ENCODE measurements around the gene SLC2A10. TPM values are rescaled to one million over a fixed set of nuclear protein-coding genes. Genes with fewer than 3 reads are reported as not detected.

SLC2A10 gene
- total RNA-seq, 1 experiment from 2014 or later, result 9.6 TPM

DNA sequence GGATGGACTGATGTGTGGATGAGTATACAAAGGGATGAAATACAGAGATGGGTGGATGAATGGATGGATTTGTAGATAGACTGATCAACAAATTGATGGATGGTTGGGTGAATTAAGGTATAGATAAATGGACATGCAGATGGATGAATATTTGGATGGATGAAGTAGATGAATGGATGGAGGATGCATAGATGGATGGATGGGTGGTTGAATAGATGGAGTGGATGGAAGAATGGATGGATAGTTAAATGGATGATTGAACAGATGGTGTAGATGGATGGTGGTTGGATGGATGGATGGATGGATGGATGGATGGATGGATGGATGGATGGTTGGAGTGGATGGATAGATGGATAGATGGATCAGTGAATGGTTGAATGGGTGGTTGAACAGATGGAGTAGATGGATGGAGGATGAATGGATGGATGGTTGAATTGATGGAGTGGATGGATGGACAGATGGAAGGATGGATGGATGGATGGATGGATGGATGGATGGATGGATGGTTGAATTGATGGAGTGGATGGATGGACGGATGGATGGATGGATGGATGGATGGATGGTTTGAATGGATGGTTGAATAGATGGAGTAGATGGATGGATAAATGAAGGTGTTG, 15.0 kb downstream of the SLC2A10 start:
- no peak for ATAC-seq
- H3K4me1 ChIP-seq (ENCODE audit: insufficient read depth, low read length), result no peaks in the 10 kb centered on the region
- intact Hi-C loops (cut with micrococcal nuclease), result no loop called here
- ChIA-PET POLR2A (ENCODE audit: unreplicated experiment) (no interaction called here), CTCF (no interaction called here)
- H3K4me2 ChIP-seq (ENCODE audit: low read length), result no peak overlapping the region
- no peaks in the 10 kb centered on the region for H3K9me3 ChIP-seq (ENCODE audit: low read length)
- H4K20me1 ChIP-seq (ENCODE audit: low read length), result no peaks in the 10 kb centered on the region
- H3K9me2 ChIP-seq (replicated peaks; ENCODE audit: low read length), result no peaks in the 10 kb centered on the region
- no peak for DNase-seq
- no peaks in the 10 kb centered on the region for H3K79me2 ChIP-seq (ENCODE audit: low read length)
- H3K9ac ChIP-seq (ENCODE audit: low read length), result no peak overlapping the region
- H3K36me3 ChIP-seq (ENCODE audit: low read depth, low read length), result no peaks in the 10 kb centered on the region
- no peak overlapping the region for H3K27ac ChIP-seq (ENCODE audit: low read length)
- H3K27me3 ChIP-seq (ENCODE audit: low read length), result no peaks in the 10 kb centered on the region
- H3F3A ChIP-seq (ENCODE audit: low read length, unreplicated experiment), result no peaks in the 10 kb centered on the region
- BruUV-seq (replicated peaks), result no TSS peak
- TF ChIP-seq, protein P1, sequence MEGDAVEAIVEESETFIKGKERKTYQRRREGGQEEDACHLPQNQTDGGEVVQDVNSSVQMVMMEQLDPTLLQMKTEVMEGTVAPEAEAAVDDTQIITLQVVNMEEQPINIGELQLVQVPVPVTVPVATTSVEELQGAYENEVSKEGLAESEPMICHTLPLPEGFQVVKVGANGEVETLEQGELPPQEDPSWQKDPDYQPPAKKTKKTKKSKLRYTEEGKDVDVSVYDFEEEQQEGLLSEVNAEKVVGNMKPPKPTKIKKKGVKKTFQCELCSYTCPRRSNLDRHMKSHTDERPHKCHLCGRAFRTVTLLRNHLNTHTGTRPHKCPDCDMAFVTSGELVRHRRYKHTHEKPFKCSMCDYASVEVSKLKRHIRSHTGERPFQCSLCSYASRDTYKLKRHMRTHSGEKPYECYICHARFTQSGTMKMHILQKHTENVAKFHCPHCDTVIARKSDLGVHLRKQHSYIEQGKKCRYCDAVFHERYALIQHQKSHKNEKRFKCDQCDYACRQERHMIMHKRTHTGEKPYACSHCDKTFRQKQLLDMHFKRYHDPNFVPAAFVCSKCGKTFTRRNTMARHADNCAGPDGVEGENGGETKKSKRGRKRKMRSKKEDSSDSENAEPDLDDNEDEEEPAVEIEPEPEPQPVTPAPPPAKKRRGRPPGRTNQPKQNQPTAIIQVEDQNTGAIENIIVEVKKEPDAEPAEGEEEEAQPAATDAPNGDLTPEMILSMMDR (conservative IDR thresholded peaks at IDR 0.05; ENCODE audit: low read depth, low read length), result no peak
- TF ChIP-seq EZH2phosphoT487 (IDR thresholded peaks at IDR 0.05; ENCODE audit: borderline replicate concordance, low read length) (no peak), EZH2 (IDR thresholded peaks at IDR 0.05; ENCODE audit: low read length, unreplicated experiment) (no peak)
- no peak overlapping the region for H2AFZ ChIP-seq (ENCODE audit: low read length)
- no peak overlapping the region for H3K4me3 ChIP-seq (ENCODE audit: low read length)

DNA sequence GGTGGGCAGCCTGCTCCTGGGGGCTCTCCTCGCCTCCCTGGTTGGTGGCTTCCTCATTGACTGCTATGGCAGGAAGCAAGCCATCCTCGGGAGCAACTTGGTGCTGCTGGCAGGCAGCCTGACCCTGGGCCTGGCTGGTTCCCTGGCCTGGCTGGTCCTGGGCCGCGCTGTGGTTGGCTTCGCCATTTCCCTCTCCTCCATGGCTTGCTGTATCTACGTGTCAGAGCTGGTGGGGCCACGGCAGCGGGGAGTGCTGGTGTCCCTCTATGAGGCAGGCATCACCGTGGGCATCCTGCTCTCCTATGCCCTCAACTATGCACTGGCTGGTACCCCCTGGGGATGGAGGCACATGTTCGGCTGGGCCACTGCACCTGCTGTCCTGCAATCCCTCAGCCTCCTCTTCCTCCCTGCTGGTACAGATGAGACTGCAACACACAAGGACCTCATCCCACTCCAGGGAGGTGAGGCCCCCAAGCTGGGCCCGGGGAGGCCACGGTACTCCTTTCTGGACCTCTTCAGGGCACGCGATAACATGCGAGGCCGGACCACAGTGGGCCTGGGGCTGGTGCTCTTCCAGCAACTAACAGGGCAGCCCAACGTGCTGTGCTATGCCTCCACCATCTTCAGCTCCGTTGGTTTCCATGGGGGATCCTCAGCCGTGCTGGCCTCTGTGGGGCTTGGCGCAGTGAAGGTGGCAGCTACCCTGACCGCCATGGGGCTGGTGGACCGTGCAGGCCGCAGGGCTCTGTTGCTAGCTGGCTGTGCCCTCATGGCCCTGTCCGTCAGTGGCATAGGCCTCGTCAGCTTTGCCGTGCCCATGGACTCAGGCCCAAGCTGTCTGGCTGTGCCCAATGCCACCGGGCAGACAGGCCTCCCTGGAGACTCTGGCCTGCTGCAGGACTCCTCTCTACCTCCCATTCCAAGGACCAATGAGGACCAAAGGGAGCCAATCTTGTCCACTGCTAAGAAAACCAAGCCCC, 16.0 kb downstream of the SLC2A10 start:
- no peaks in the 10 kb centered on the region for H4K20me1 ChIP-seq (ENCODE audit: low read length)
- H3K9me3 ChIP-seq (ENCODE audit: low read length), result no peaks in the 10 kb centered on the region
- H3K4me1 ChIP-seq (ENCODE audit: insufficient read depth, low read length), result no peaks in the 10 kb centered on the region
- ATAC-seq (no peak), DNase-seq (no peak)
- BruUV-seq (replicated peaks), result no TSS peak
- H3K36me3 ChIP-seq (ENCODE audit: low read depth, low read length), result no peaks in the 10 kb centered on the region
- H3K9me2 ChIP-seq (replicated peaks; ENCODE audit: low read length), result no peaks in the 10 kb centered on the region
- ChIA-PET CTCF (no interaction called here), POLR2A (ENCODE audit: unreplicated experiment) (no interaction called here)
- no peaks in the 10 kb centered on the region for H3K27me3 ChIP-seq (ENCODE audit: low read length)
- H3F3A ChIP-seq (ENCODE audit: low read length, unreplicated experiment), result no peaks in the 10 kb centered on the region
- no peak overlapping the region for H3K4me3 ChIP-seq (ENCODE audit: low read length)
- H3K79me2 ChIP-seq (ENCODE audit: low read length), result no peaks in the 10 kb centered on the region
- no peak overlapping the region for H3K27ac ChIP-seq (ENCODE audit: low read length)
- TF ChIP-seq EZH2phosphoT487 (IDR thresholded peaks at IDR 0.05; ENCODE audit: borderline replicate concordance, low read length), result no peak
- TF ChIP-seq, protein P1 (conservative IDR thresholded peaks at IDR 0.05; ENCODE audit: low read depth, low read length), result no peak
- no peak for TF ChIP-seq EZH2 (IDR thresholded peaks at IDR 0.05; ENCODE audit: low read length, unreplicated experiment)
- intact Hi-C loops (cut with micrococcal nuclease), result no loop called here
- no peak overlapping the region for H3K4me2 ChIP-seq (ENCODE audit: low read length)
- no peak overlapping the region for H3K9ac ChIP-seq (ENCODE audit: low read length)
- no peak overlapping the region for H2AFZ ChIP-seq (ENCODE audit: low read length)

DNA sequence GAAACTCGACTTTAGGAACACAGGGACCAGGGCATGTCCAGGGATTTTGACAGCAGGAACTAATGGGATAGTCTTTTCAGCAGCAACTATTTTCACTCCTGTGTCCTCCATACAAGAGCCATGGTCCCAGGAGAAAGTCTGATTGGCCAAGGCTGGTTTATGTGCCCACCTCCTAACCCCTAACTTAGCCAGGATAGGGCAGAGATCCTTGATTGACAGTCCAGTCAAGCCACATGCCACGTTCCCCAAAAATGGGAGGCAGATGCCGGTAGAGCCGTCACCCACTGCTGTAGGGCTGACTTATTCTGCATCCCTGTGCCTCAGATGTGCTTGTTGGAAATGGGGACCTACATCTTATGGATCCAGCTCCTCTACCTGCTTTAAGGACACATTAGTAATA, 22.3 kb downstream of the SLC2A10 start:
- H3K4me1 ChIP-seq (ENCODE audit: insufficient read depth, low read length), result no peaks in the 10 kb centered on the region
- no peaks in the 10 kb centered on the region for H3F3A ChIP-seq (ENCODE audit: low read length, unreplicated experiment)
- ATAC-seq, result no peak
- H3K4me2 ChIP-seq (ENCODE audit: low read length), result no peak overlapping the region
- POLR2A ChIA-PET (ENCODE audit: unreplicated experiment), result no interaction called here
- H3K4me3 ChIP-seq (ENCODE audit: low read length), result no peak overlapping the region
- H3K79me2 ChIP-seq (ENCODE audit: low read length), result no peaks in the 10 kb centered on the region
- no peak for DNase-seq
- CTCF ChIA-PET, result no interaction called here
- no peak overlapping the region for H2AFZ ChIP-seq (ENCODE audit: low read length)
- H3K9me2 ChIP-seq (replicated peaks; ENCODE audit: low read length), result no peaks in the 10 kb centered on the region
- no peaks in the 10 kb centered on the region for H4K20me1 ChIP-seq (ENCODE audit: low read length)
- no peak overlapping the region for H3K9ac ChIP-seq (ENCODE audit: low read length)
- TF ChIP-seq EZH2 (IDR thresholded peaks at IDR 0.05; ENCODE audit: low read length, unreplicated experiment) (no peak), EZH2phosphoT487 (IDR thresholded peaks at IDR 0.05; ENCODE audit: borderline replicate concordance, low read length) (no peak)
- TF ChIP-seq, protein P1 (conservative IDR thresholded peaks at IDR 0.05; ENCODE audit: low read depth, low read length), result no peak
- no peaks in the 10 kb centered on the region for H3K27me3 ChIP-seq (ENCODE audit: low read length)
- intact Hi-C loops (cut with micrococcal nuclease), result no loop called here
- H3K27ac ChIP-seq (ENCODE audit: low read length), result no peak overlapping the region
- no TSS peak for BruUV-seq (replicated peaks)
- H3K36me3 ChIP-seq (ENCODE audit: low read depth, low read length), result no peaks in the 10 kb centered on the region
- H3K9me3 ChIP-seq (ENCODE audit: low read length), result no peaks in the 10 kb centered on the region
